SU-DHL-6 (cell line): ENCODE measurements around the gene MTREX.

Experiments
- H2AFZ ChIP-seq: fragments of 200-600 bp; sonication (generic); 2 replicates; pipeline ENCODE4 v1.6.1; 2014; ENCODE audit warnings: low read depth, mild to moderate bottlenecking, moderate library complexity, mixed read lengths, antibody characterized with exemption, low read length; ENCODE audit not compliant: severe bottlenecking
- H3F3A ChIP-seq: fragments of 200-600 bp; shearing (Covaris generic); 2 replicates; pipeline ENCODE4 v1.6.0; 2016; ENCODE audit warnings: antibody characterized with exemption, mild to moderate bottlenecking; ENCODE audit not compliant: insufficient read depth
- H3K27ac ChIP-seq: fragments of 200-600 bp; sonication (generic); 2 replicates; pipeline ENCODE4 v1.5.1; 2016; ENCODE audit warnings: low read depth, mild to moderate bottlenecking, low read length, moderate library complexity, mixed read lengths
- H3K27me3 ChIP-seq: fragments of 200-600 bp; sonication (generic), shearing (Covaris generic); 2 replicates; pipeline ENCODE4 v1.6.0; 2014; ENCODE audit warnings: mild to moderate bottlenecking, low read length
- H3K36me3 ChIP-seq: fragments of 200-600 bp; sonication (generic); 2 replicates; pipeline ENCODE4 v1.6.1; 2014; ENCODE audit warnings: mild to moderate bottlenecking, low read length, mixed read lengths
- H3K4me2 ChIP-seq: fragments of 300-600, 200-600 bp; shearing (Covaris generic), sonication (generic); 2 replicates; pipeline ENCODE4 v1.6.0; 2014; ENCODE audit warnings: low read length, low read depth, mild to moderate bottlenecking; ENCODE audit not compliant: poor library complexity, severe bottlenecking
- H3K4me3 ChIP-seq: fragments of 200-600 bp; sonication (generic); 2 replicates; pipeline ENCODE4 v1.5.1; 2014; ENCODE audit warnings: antibody characterized with exemption, low read length, mild to moderate bottlenecking, mixed read lengths; ENCODE audit not compliant: insufficient read depth, poor library complexity, severe bottlenecking
- H3K79me2 ChIP-seq: fragments of 200-600 bp; sonication (generic); 2 replicates; pipeline ENCODE4 v1.6.1; 2014; ENCODE audit warnings: mild to moderate bottlenecking, low read length, moderate library complexity; ENCODE audit not compliant: insufficient read depth
- H3K9ac ChIP-seq: fragments of 200-600 bp; sonication (generic); 2 replicates; pipeline ENCODE4 v1.7.0; 2014; ENCODE audit warnings: mild to moderate bottlenecking, low read length
- H3K9me2 ChIP-seq: fragments of 200-600 bp; sonication (generic); replicated peaks from 2 replicates; pipeline ENCODE4 v1.6.1; 2014; ENCODE audit warnings: low read length; ENCODE audit not compliant: insufficient read depth
- H3K9me3 ChIP-seq: fragments of 200-600 bp; sonication (generic); 2 replicates; pipeline ENCODE4 v1.6.1; 2014; ENCODE audit warnings: low read length, mixed read lengths; ENCODE audit not compliant: insufficient read depth
- H4K20me1 ChIP-seq: fragments of 200-600 bp; sonication (generic); 2 replicates; pipeline ENCODE4 v1.6.1; 2014; ENCODE audit warnings: low read depth, mild to moderate bottlenecking, antibody characterized with exemption, low read length, moderate library complexity, mixed read lengths
- CTCF ChIP-seq: fragments of 200-600 bp; sonication (generic); IDR thresholded peaks from one replicate; pipeline ENCODE4 v1.5.1; 2017; ENCODE audit warnings: antibody characterized with exemption, mild to moderate bottlenecking, low read length, moderate library complexity; ENCODE audit not compliant: insufficient read depth, poor library complexity, severe bottlenecking
- EZH2phosphoT487 ChIP-seq: fragments of 200-600 bp; sonication (generic), shearing (Covaris generic); conservative IDR thresholded peaks from 2 replicates; pipeline ENCODE4 v1.6.1; 2018; ENCODE audit warnings: mild to moderate bottlenecking, antibody characterized with exemption, low read length, moderate library complexity, mixed read lengths

MTREX gene

GRCh38 chr5:55372130-55372925 is 64.5 kb downstream of the MTREX start:
- Histone ChIP-seq H3K4me3 (no peak overlapping the region), H4K20me1 (no peaks in the 10 kb centered on the region), H3K4me2 (no peak overlapping the region), H2AFZ (no peak overlapping the region), H3K27me3 (no peaks in the 10 kb centered on the region), H3K9me3 (no peaks in the 10 kb centered on the region), H3K36me3 (peaks cover 46% of the 10 kb centered on the region), H3K9me2 (no peaks in the 10 kb centered on the region), H3K27ac (no peak overlapping the region), H3F3A (no peaks in the 10 kb centered on the region), H3K9ac (no peak overlapping the region), H3K79me2 (0 out of 2 replicates have a peak, but pooled peaks cover 4% of the 10 kb centered on the region)
- no peak for TF ChIP-seq CTCF
- TF ChIP-seq EZH2phosphoT487: no peak

- no peaks in the 10 kb centered on the region; the same call in 1 of the 2 replicates for H4K20me1 ChIP-seq
- H3K9me2 ChIP-seq: no peaks in the 10 kb centered on the region
- no peak overlapping the region for H3K4me2 ChIP-seq
- peaks cover 47% of the 10 kb centered on the region for H3K36me3 ChIP-seq
- H3K79me2 ChIP-seq: no peaks in the 10 kb centered on the region
- no peaks in the 10 kb centered on the region for H3K27me3 ChIP-seq
- H3K4me3 ChIP-seq: no peak overlapping the region
- TF ChIP-seq CTCF (no peak), EZH2phosphoT487 (no peak)
- no peak overlapping the region for H3K27ac ChIP-seq
- no peak overlapping the region for H3K9ac ChIP-seq
- no peaks in the 10 kb centered on the region for H3K9me3 ChIP-seq
- H3F3A ChIP-seq: 0 out of 2 replicates have a peak, but pooled peaks cover 12% of the 10 kb centered on the region
- no peak overlapping the region for H2AFZ ChIP-seq
Observed at GRCh38 chr5:55377810-55378209, 70.0 kb downstream of the MTREX start.

GRCh38 chr5:55383254-55383653 is 75.5 kb downstream of the MTREX start:
- Histone ChIP-seq H3K9me3 (no peaks in the 10 kb centered on the region), H3K4me2 (no peak overlapping the region), H3K27me3 (no peaks in the 10 kb centered on the region), H2AFZ (no peak overlapping the region), H4K20me1 (no peaks in the 10 kb centered on the region; the same call in 1 of the 2 replicates), H3K9ac (no peak overlapping the region), H3K4me3 (no peak overlapping the region), H3K27ac (no peak overlapping the region), H3K36me3 (peaks cover 60% of the 10 kb centered on the region), H3K9me2 (no peaks in the 10 kb centered on the region), H3K79me2 (no peaks in the 10 kb centered on the region; the same call in 1 of the 2 replicates), H3F3A (0 out of 2 replicates have a peak, but pooled peaks cover 12% of the 10 kb centered on the region)
- no peak for TF ChIP-seq EZH2phosphoT487
- TF ChIP-seq CTCF: no peak
